GM18526 (cell line): ENCODE measurements around the gene CLIP3.

Experiments used
- POLR2A ChIP-seq: IDR thresholded peaks from 3 replicates; pipeline ENCODE4 v1.6.1; 2011; ENCODE audit not compliant: insufficient read length; ENCODE audit errors: extremely low read depth

CLIP3 gene

GRCh38 chr19:35992907-35993765, 39.5 kb downstream of the CLIP3 start:
- no peak for TF ChIP-seq POLR2A

- TF ChIP-seq POLR2A: no peak
Measured at GRCh38 chr19:35991731-35992450, 40.8 kb downstream of the CLIP3 start.

- TF ChIP-seq POLR2A: no peak
Measured at GRCh38 chr19:35990771-35991730, 41.6 kb downstream of the CLIP3 start.

DNA sequence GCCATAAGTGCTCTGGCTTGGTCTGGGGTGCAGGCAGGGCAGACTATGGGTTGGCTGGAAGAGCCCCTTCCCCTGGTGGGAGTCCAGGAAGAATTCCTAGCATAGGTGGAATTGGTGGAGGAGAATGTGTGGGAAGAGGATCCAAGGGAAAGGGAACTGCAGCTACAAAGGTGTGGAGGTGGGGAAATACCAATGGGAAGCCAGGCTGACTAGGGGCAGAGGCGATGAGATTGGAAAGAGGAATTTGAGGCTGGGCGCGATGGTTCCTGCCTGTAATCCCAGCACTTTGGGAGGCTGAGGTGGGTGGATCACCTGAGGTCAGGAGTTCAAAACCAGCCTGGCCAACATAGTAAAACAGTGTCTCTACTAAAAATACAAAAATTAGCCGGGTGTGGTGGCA, 42.5 kb downstream of the CLIP3 start:
- no peak for TF ChIP-seq POLR2A

DNA sequence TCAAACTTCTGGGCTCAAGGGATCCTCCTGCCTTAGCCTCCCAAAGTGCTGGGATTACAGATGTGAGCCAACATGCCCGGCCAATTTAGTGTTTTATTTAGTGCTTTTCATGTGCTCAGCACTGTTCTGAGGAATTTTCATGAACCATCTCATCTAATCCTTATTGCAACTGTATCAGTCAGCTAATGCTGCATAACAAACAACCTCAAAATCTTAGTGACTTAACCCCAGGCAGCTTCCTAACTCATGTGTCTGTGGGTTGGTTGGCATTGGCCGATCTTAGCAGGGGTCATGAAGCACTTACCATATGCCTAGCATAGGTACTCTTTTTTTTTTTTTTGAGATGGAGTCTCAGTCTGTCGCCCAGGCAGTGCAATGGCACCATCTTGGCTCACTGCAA, 43.8 kb downstream of the CLIP3 start:
- no peak for TF ChIP-seq POLR2A

GRCh38 chr19:35987571-35987896, 45.1 kb downstream of the CLIP3 start:
- TF ChIP-seq POLR2A: no peak

DNA sequence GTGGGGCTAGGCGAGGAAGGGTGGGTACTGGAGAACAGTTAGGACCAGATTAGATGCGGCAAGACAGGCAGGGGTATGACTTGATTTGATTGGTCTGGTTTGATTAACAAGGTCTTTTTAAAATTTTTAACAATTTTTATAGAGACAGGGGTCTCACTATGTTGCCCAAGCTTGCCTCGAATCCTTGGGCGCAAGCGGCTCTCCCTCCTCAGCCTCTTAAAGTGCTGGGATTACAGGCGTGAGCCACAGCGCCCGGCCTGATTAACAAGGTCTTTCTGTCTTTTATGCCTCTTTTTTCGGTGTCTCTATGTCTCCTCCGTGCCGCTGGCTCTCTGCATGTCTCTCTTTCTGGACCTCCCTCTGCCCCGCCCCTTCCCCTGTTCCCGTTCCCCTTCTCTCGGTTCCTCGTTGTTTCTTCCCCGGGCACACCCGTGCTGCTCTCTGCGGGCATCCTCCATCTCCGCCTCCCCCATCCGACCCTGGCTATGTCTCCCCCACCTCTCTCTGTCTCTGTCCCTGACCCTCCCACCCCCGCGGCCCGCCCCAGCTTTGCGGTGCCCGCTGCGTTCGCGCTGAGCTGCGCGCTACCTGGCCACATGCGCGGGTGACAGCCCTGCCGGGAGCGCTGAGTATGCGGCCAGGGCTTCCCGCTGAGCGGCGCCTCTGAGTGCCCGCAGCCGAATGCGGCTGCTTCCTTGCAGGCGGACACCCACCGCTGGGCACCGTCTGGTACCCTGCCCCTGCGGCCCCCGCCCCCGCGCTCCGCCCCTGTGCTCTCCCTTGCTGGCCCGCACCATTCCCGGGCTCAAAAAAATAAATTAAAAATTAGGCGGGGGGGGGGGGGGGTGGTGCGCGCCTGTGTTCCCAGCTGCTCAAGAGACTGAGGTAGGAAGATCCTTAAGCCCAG, 45.8 kb downstream of the CLIP3 start:
- no peak for TF ChIP-seq POLR2A

GRCh38 chr19:35986111-35986510, 46.6 kb downstream of the CLIP3 start:
- TF ChIP-seq POLR2A: no peak

- no peak for TF ChIP-seq POLR2A
Measured at GRCh38 chr19:35983177-35983576, 49.5 kb downstream of the CLIP3 start.

DNA sequence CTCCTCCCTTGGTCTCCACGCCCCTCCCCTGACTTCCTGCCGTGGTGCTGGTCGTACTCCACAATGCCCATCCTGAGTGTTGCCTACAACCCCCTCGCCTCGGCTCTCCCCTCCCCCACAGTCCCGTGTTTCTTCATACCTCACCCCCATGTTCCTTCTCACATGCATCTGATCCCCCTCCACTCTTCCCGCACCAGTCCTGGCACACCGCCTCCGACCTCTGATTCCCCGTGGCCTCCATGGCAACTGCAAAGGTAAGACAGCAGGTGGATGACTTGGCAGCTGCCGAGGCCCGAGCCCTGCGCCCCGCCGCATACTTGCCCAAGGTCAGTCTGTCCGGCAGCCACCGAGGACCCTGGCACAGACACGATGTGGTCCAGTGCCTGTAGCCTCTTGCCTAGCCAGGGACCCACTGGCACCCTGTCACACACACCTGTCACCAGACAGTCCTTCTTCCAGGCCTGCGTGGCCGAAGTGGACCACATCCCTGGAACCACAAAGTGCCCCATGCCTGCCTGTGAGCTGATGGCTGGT, 53.8 kb downstream of the CLIP3 start:
- TF ChIP-seq POLR2A: no peak

- TF ChIP-seq POLR2A: no peak
Measured at GRCh38 chr19:35978271-35978670, 54.4 kb downstream of the CLIP3 start.

DNA sequence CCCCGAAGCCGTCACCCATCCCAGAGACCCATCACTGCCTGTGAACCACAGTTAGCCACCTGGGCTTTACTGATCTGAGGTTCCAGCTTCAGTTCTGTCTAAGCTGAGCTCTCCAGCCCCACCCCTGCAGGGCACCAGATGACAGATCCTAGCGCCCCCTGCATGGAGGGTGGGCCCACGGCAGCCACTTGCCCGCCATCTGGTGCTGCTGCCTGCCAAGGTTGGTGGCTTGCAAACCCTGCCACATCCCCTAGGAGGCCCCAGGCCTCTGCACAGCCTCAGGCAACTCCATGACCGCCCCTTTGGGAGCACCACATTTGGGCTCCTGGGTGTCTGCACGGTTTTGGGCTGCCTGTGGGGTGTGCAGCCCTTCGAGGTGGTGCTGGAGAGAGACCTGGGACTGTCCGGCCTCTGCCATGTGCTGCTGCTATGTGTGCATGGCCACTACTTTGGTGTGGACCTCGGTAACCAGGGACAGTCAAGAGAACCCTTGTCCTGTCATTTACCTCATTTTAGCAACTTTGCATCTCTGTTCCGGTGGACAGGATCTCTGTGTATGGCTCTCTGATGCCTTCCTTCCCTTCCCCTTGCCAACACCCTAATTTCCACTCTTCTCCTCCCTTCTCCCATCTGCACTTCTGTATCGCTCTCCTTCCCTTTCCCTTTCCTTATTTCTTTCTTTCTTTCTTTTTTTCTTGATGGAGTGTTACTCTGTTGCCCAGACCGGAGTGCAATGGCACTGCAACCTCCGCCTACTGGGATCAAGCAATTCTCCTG, 55.0 kb downstream of the CLIP3 start:
- TF ChIP-seq POLR2A: no peak

DNA sequence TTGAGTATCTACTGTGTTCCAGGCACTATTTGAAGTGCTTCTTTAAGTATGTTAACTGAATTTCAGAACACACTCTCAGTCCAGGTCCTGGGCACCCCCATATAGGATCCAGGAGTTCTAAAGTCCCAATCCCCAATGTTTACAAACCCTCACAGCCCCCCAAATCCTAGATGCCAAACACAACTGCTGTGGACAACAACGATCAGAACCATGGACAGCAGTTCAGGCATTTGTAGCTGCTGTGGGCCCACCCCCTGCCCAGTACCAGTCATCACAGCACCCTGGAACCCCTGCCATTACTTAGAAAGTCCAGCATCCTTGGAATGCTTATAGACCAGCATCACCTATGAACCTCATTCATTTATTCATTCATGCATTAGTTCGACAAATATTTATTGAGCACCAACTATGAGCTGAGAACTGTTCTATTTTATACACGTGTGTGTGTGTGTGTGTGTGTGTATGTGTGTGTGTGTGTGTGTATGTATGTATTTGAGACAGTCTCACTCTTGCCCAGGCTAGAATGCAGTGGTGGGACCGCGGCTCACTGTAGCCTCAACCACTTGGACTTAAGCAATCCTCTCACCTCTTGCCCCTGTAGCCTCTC, 57.0 kb downstream of the CLIP3 start:
- TF ChIP-seq POLR2A: no peak
